Inflammatory macrophage treated with lipopolysaccharide for 1 hour (primary cell): ENCODE results near the gene BRAT1.
A peak's percentile ranks its signal among the peaks of the same experiment; 100 is the strongest.
"Not testable (repeated sequence)": the region's sequence is repeated elsewhere in the genome, so short reads cannot be mapped to it uniquely, and the experiment has no call there.

ENCODE experiments used
- DNase-seq, 2 donors: peaks; one replicate each; pipeline ENCODE4 v3.0.0-alpha.2; 2020 to 2022

The BRAT1 gene

DNA sequence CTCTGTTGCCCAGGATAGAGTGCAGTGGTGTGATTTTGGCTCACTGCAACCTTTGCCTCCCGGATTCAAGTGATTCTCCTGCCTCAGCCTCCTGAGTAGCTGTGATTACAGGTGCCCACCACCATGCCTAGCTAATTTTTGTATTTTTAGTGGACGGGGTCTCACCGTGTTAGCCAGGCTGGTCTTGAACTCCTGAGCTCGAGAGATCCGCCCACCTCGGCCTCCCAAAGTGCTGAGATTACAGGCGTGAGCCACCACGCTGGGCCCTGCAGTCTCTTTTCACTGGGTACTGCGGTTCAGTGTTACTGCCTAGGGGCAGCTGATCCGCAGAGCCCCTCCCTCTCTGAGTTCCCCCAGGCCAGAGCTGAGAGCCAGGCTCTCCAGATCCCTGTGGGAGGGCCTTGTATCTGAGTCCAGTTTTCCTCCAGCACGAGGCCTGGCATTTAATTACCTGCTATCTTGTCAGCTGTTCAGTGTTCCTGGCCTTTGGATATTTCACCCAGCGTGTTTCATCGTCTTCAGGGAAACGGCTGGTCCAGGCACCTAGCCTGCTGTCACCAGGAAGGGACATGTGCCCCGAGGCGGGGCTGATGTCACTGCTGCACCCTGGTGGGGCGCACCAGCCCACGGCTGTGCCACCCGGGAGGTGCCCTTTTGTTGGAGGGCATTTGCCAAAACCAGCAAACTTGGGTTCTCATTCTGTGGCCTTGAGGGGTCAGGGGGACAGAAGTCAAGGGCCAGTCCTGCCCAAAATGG, 19.3 kb downstream of the BRAT1 start:
- DNase-seq, result not testable (repeated sequence)

DNA sequence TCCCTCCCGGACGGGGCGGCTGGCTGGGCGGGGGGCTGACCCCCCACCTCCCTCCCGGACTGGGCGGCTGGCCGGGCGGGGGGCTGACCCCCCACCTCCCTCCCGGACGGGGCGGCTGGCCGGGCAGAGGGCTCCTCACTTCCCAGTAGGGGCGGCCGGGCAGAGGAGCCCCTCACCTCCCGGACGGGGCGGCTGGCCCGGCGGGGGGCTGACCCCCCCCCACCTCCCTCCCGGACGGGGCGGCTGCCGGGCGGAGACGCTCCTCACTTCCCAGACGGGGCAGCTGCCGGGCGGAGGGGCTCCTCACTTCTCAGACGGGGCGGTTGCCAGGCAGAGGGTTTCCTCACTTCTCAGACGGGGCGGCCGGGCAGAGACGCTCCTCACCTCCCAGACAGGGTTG, 21.1 kb downstream of the BRAT1 start:
- not testable (repeated sequence) for DNase-seq

DNA sequence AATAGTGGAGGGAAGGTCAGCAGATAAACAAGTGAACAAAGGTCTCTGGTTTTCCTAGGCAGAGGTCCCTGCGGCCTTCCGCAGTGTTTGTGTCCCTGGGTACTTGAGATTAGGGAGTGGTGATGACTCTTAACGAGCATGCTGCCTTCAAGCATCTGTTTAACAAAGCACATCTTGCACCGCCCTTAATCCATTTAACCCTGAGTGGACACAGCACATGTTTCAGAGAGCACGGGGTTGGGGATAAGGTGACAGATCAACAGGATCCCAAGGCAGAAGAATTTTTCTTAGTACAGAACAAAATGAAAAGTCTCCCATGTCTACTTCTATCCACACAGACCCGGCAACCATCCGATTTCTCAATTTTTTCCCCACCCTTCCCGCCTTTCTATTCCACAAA, 21.8 kb downstream of the BRAT1 start:
- DNase-seq, result not testable (repeated sequence)

DNA sequence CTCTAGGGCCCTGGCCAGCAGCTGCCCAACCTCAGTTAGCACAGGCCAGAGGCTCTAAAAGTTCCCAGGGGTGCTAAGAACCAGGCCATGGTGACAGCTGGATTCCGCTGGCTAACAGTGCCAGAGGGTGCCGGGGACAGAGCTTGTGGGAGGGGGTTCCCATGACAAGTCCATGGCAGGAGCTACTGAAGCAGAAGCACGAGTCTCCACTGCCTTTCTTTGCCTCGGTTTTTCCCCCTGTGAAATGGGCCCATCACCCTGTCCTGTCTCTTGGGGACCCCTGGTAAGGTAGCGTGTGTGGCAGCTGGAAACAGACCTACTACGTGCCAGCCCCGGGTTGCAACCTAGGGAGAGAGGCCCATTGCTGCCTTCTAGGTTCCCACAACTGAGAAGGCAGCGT, 22.5 kb downstream of the BRAT1 start:
- not testable (repeated sequence) for DNase-seq

DNA sequence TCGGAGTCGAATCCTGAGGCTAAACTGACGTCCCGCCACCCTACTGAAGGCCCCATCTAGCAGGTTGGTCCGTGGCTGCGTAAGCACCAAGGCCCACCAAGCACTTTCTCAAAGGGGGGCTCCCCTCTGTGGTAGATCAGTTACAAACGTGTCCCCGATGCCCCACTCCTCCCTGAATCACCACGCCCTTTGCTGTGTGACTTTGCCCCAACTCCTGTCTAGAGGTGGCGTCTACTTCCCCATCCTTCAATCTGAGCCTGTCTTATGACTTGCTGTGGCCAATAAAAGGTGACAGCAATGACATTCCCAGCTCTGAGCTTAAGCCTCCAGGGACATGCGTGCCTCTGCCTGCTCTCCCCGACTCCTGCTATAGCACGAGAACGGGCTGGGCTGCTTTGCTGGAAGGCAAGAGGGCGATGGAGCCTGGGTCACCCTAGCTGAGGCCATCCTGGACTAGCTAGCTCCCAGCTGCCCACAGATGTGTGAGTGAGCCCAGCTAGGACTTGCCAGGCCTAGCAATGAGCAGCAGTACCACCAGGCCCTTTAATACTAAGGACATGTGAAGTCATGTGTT, 23.0 kb downstream of the BRAT1 start:
- DNase-seq, result not testable (repeated sequence)

DNA sequence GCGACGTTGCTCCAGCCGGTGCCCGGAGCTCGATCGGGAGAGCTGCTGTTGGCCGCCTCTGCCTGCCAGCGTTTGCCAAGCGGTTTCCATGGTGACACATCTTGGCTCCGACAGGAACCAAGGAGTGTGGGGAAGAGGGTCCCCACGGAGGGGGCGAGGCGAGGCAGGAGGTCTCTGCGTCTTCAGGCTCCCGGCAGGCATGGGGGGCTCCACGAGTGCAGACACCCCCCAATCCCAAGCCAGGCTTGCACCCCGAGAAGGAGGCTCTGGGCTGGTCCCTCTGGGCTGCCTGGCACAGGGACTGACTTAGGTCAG, 23.6 kb downstream of the BRAT1 start:
- not testable (repeated sequence) for DNase-seq

DNA sequence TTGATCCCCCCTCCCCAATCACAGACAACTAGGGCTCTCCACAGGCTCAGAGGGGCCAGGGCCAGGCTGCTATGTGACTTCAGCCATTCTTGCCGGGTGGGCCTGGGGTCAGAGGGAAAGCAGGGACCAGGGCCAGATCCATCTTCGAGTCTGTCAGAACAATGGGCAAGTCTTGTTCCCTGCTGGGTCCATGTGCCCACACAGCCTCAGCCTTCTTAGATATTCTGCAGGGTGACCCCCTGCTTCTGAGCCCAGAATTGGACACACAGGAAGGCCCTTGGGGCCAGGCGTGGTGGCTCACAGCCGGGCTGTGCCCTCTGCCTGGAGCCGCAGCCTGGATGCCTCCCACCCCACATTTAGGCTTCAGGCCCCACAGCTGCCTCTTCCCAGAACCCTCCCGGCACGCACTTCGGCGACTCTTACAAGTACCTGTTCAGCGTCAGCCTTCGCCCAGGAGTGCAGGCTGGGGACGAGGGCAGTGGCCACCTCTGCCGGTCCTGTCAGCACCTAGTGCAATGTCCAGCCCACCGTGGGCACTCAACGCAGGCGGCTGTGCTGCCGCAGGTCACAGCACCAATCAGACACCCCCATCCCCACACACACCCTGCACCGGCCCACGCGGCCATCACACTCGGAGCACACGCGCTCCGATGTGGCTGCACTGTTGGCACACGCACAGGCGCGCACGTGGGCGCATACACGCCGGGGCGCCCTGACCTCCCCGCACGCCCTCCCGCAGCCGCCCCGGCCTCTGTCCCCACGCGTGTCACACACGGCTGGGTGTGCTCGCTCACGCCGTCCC, 24.1 kb downstream of the BRAT1 start:
- DNase-seq, result not testable (repeated sequence)

DNA sequence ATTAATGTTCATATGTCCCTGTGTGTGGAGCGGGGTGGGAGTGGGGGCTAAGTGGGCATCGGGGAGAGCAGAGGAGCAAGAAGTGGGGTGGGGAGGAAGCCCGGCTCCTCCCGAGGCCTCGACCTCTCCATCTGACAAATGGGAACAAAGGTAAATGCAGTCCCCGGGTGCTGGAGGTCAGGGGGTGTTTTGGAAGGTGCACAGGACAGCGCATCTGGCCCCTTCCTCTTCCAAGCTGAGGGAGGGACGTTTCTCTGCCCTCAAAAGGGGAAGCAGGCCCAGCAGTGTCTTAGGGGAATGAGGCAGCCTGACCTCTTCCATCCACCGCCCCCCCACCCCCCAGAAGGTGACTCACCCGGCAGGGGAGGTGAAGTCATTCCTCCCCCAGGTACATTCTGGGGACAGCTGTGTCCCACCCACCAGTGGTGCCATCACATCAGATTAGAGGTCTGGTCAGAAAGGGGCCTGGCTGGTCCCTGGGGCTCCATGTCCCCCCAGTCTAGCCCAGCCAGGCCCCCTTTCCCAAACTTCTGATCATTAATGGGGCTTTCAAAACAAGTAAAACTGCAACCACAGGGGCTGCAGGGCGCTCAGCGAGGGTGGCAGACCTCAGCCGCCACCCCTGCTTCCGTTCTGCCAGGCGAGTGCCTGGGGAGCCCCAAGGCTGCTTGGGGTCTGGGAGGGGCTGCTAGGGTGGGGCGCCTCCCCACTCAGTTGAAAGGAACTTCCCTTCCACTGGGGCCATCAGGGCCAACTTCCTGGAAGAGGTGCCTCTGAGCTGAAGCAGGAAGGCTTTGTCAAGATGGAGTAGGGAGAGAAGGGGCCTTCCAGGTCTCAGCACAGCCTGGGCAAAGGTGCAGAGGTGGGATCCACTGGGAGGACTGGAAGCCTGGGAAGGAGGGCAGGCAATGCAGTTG, 25.0 kb downstream of the BRAT1 start:
- DNase-seq, result peak; percentile 84 to 95

DNA sequence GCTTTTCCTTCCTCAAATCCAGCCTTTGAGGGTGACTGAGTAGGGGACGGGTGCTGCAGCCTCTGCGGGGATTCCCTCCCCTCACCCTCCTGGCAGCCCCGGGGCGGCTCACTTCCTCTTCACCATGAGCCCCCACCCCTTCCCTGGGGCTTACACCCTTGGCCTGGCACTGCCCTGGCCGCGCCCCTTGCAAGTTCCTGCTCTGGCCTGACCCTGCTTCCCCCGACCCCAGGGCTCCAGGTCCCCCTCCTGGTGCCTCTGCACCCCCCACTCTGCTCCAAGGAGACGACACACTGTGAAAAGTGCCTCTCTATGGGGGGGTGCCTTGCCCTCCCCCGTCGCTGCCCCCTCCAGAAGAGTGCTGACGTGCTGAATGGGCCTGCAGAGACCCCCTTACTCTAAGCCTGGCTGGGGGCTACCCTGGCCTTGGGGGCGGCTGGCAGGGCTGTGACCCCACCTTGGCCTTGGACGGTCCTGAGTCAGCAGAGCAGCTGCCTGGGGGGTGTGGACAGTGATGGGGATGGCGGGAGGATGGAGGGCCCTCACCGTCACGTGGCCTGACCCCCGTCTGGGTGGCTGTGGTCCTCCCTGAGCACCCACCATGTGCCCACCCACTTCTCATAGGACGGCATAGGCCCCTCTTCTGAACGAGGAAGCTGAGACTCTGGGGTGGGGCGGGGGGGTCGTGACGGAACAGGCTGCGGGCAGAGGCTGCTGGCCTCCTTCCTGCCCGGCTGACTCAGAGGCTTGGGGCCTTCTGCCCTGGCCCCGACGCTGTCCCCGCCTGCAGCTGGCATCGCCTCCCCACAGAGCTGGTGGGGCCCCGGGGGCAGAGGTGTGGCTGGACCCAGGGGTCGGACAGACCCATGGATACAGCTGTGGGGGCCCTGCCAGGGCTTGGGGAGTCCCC, 25.9 kb downstream of the BRAT1 start:
- DNase-seq, result peak; percentile 90 to 95

DNA sequence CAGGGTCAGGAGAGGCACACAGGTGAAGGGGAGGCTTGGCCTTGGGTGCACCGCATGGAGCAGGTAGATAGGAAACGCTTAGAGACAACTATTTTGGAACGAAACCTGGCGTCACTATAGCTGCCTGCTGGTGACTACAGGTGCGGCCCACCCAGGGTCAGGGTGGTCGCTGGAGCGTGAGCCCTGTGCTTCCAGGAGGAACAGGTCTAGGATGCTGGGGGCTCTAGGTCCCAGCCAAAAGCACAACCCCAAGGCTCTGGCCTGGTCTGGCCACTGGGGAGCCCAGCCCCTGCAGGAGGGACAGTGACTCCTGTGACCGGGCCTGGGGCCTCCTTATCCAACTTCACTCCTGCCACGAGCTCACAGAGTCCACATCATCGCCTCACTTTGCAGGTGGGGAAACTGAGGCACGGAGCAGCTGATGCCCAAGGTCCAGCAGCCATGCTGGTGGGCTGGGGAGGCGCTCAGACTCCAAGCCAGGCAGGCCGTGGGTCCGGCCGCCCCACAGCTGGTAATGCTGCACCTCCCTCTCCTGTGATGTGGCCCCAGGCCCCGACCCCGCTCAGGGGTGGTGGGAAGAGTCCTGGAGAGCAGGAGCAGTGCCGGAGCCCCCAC, 26.7 kb downstream of the BRAT1 start:
- no peak for DNase-seq

DNA sequence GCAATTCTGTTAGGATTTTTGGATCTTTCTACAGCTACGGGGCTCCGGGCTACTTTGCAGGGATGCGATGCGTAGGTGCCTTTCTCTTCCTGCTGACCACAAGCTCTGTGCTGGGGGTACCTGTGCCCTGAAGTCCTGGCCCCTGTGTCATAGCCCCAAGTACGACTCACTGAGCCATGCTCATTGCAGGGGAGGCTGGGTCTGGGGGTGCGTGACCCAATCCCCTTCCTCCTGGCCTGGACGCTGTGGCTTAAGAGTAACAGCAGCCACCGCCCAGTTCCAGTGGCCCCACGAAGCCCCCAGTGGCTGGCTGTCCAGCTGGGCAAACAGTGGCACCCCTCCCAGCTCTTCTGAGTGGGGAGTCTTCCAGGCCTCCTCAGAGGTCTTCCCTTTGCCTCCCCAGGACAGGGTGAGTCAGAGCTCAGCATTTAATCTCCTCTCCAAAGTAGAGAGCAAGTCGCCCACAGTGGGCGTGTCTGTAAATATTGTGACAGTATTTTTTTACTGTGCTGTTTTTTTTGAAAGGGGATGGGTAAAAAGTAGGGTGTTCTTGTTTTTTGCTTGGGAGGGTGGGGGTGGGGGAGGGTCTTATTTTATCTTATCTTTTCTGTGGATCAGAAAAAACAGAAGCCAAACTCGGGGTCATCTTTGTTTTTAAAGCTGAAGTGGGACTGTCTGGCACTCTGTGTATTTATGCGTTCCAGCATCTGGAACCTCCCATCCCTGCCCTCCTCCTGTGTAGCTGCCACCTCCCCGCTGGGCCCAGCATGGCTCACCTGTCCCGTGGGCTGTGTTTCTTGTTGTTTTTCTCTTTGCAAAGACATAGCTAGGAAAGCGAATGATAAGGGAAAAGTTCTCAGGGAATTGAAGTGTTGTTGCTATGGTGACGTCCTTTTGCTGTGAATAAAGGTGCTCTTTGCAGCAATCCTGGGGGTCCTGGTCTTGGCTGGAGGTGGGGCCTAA, 27.5 kb downstream of the BRAT1 start:
- DNase-seq, result peak; percentile 87 to 88

DNA sequence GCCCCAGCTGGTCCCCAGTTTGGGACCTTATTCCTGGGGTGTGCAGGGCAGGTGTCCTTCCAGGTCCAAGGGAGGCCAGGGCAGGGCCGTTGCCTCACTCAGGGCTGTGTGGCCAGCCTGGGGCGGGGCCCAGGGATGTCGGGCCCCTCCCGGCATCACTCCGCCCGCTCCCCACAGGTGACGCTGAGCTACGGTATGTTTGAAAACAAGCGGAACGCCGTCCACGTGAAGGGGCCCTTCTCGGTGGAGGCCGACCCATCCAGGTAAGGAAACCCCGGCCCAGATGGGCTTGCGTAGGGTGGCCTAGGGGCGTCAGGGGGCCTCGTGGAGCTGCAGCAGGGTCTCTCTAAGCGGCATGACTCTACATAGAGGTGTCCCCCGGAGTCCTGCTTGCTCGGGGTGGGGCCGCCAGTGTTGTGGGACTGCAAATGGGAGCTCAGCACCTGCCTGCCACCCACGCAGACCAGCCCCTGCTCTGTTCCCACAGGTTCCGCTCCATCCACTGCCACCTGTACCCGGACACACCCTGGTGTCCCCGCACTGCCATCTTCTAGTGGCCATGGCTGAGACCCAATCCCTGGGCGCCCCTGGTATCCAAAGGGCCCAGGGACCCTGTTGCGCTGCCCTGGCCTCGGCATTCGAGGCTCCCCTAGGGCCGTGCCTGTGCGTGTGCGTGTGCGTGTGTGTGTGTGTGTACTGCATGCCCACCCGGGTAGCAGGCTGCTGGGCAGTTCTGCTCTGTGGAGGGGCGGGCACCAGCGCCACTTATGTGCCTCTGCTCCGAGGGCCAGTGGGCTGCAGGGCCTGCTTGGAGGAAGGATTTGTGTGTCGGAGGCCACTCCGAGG, 28.4 kb downstream of the BRAT1 start:
- DNase-seq, result no peak

DNA sequence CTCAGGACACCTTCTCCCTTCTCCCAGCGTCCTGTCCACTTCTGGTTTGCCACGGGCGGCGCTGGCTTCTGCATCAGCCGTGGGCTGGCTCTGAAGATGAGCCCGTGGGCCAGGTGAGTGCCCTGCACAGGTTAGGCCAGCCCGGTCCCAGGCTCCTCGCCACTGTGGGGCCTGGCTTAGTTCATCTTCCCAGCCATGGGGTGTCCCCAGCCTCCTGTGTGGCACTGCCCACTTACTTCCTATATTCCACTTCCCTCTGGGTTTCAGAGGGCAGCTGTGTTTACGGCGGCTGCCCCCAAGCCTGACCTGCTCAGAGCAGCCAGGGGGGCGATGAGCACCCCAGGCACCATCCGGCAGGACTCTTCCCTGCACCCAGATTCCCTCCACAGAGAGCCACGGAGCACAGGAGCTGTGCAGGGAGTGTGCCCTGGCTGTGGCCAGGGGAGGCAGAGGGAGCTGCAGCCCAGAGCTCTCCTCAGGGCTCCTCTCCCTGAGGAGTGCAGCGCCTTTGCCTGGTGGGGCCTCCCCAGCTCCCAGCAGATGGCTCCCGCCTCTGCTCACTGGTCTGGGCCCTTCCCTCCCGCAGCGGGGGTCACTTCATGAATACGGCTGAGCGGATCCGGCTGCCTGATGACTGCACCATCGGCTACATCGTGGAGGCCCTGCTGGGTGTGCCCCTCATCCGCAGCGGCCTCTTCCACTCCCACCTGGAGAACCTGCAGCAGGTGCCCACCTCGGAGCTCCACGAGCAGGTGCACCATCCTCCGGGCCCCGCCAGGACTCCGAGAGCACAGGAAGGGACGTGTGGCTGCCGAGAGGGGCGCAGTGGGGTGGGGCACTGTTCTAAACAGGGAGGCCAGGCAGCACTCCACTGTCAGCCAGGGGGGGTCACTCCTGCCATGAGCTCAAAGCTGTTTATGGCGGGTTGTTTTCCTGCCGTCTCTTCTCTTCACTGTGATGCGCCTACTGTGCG, 29.4 kb downstream of the BRAT1 start:
- peak; percentile 45 to 52 for DNase-seq

DNA sequence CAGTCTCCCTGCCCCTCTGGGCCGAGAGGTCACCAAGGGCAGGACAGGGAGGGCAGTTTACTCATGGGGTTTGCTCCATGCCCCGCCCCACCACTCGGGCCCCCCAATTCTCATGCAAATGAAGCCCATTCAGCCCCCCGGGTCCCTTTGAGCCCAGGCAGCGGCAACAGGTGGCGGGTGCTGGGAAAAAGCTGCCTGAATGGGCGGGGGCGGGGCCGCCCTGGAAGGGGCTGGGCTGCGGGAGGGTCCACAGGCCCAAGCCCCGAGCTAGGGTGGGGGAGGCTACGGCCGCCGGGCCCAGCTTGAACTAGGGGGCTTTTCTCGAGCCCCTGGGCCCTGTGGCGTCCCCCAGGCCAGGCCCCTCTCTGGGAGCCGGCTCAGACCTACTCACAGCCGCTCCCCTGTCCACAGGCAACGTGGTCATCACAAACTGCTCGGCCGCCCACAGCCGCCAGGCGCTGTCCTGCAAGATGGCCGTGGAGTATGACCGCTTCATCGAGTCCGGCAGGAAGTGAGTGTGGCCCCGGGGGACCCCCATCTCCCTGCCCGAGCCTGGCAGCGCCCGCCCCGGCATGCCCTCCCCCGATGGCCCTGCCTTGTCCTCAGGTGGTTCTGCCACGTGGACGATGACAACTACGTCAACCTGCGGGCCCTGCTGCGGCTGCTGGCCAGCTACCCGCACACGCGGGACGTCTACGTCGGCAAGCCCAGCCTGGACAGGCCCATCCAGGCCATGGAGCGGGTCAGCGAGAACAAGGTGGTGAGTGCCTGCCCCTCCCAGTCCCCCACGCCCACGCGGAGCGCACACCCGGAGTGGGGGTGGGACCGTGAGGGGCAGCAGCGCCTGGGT, 30.3 kb downstream of the BRAT1 start:
- no peak for DNase-seq

DNA sequence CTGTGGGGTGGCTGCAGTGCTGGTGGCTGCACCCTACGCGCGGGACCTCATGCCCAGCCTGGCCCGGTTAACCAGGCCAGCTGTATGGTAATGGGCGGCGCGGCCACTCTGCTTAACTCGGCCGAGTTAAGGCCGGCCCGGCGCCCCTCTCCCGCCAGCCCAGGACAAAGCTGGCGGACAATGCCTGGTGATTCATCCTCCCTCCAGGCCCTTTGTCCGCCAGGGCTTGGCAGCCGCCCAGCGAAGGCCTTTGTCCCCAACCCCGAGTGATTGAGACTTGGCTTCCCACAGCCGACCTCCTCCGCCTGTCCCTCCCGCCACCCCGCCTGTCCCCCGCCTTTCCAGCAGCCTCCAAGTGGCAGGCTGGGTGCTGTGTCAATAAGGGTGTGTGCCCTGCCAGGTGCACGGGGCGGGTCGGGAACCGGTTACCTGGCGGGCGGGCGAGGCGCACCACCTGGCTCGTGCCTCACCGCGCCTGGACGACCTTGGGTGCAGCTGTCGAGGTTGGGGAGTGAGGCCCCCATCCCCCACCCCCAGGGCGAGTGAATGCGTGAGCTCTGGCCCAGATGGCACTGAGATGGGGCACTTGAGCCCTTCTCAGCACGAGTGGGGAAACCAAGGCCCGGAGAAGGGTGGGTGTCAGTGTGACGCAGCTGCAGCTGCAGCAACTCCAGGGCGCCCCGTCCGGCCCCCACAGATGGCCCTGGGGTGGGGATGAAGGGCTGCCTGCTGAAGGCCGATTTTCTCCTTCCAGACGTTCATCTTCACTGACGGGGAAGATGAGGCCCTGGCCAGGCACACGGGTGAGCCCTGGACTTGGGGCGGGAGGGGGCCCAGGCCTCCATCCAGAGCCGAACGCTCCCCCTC, 31.1 kb downstream of the BRAT1 start:
- peak; percentile 47 for DNase-seq

DNA sequence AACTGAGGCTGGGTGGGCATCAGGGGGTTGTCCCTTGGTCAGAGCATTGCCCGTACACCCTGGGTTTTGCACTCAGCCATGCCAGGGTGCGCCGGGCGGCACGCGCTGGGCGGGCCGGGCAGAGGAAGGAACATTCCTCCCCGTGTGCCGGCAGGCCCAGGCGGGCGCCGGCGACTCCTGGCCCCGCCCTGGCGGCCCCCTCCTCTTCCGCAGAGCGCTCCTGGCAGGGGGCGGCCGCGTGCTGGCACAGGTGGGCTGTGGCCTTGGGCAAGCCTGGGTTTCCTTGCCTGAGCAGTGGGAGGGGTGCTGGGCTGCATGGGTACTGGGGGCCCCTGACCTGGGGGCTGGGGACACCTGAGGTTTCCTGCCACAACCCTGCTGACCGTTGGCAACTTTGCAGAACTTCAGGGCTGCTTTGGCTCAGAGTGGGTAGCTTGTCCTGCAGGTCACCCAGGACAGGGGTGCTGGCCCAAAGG, 31.8 kb downstream of the BRAT1 start:
- no peak for DNase-seq
